Amygdala (tissue), 56 donors: Measurements from ENCODE around the gene TET3.

ENCODE experiments used
- DNase-seq, 56 donors: peaks; one replicate each; lab custom pipeline; 2025; lab: John Stamatoyannopoulos, UW

TET3 gene

GRCh38 chr2:73963385-73964120, 21.2 kb upstream of the TET3 start:
- DNase-seq = no peak

DNA sequence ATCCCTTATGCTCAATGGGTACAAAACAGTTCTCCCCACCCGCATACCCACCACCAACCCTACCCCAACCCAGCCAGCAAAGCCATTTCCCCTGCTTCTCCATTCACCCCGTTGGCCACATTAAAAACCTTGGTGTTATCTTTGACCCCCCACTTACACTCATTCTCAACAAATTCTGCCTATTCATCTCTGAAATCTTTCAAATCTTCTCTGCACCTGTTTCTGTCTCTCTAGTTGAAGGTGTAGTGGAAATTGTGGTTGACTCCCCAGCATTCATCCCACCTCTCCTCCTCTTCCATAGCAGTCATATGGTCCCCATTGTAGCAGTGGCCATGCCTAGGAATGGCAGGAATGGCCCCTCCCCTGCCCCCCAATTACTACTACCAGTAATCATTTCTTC, 20.5 kb upstream of the TET3 start:
- no peak for DNase-seq

- no peak for DNase-seq
Measured at GRCh38 chr2:73965053-73965452, 19.7 kb upstream of the TET3 start.

DNA sequence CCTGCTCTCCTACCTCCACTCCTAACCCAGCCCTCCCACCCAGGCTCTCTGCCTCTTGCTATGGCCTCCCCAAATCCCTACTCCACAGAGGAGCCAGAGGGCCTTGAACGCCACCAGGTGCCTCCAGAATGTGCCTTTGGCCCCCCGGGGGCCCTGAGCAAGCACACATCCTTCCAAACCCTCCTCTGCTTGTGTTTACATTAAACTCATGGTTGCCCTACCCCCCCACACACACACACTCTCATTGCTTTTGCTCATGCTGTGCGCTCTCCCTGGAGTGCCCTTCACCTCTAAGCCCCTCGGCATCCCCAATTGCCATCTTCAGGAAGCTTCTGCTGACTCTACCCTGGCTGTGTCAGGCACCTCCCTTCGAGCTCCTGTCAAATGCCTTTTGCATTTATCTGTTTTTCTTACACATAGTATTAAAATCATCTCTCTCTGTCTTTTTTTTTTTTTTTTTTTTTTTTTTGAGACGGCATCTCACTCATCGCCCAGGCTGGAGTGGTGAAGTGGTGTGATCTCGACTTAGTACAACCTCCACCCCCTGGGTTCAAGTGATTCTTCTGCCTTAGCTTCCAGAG, 16.3 kb upstream of the TET3 start:
- DNase-seq = no peak

GRCh38 chr2:73969356-73969755, 15.4 kb upstream of the TET3 start:
- DNase-seq = no peak

DNA sequence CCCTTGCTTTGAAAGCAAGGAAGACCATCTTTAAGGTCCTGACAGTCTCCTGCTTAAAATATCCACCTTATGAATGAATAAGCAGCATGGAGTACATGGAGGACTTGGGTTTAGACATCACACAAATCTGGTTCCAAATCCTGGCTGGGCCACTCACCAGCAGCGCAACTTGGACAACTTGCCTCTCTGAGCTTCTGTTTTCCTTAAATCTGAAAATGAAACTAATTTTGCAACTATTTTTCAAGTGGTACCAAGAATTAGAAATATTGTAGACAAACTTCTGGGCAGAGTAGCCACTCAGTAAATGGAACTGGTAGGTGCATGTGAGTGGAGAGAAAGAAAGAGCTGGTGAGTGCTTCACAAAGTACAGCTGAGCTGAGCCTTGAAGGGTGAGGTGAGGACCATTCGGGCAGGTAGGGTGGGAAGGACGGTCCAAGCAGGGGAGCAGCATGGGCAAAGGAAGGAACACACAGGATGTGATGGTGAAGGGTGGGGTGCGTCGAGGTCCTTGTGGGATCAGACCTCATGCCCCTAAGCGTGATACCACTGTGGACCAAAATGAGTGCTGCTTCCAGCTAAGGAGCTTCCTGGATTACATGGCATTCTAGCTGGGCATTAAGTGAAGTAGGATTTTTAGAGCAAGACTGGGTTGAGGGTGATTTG, 14.4 kb upstream of the TET3 start:
- no peak for DNase-seq

DNA sequence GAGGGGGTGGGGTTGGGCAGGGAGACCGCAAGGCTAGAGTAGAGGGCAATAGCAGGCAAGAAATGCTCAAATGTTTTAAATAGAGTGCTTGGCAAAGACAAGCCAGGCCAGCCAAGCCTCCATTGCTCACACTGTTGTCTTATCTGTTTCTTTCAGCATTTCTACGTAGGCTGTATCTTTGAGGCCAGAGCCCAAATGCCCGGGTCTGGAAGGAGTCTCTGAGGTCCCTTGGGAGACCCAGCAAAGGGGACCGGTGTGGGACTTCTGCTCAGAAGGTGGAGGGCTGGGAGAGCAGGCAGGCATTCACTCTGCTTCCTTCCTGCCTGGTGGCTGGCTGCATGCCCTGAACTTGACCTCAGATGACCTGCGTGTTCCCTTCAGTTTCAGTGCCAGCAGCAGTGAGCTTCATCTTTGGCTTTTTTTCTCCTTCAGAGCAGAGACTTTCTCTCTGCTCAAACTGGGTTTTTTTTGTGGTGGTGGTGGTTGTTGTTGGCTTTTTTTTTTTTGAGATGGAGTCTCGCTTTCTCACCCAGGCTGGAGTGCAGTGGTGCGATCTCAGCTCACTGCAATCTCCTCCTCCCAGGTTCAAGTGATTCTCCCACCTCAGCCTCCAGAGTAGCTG, 13.7 kb upstream of the TET3 start:
- peak in 19 of 56 donors; percentile 3 to 57 (median 23) for DNase-seq

GRCh38 chr2:73971722-73972121, 13.0 kb upstream of the TET3 start:
- DNase-seq = no peak

GRCh38 chr2:73972846-73973245, 11.9 kb upstream of the TET3 start:
- DNase-seq = no peak

DNA sequence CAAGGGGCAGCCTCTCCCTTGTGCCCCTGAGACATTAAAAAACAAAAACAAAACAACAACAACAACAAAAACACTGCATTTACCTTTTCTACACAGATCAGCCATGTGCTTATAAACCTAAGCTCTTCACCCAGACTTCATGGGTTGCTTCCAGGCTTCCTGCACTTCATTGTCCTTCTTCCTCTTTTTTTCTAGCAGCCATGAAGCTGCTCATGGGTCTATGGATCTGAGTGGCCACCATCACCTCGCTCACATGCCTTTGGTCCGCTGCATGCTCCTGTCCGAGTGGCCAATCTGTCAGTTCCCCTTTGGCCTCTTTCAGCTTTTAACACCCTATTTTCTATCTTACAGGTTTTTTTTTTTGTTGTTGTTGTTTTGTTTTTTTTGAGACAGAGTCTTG, 9.0 kb upstream of the TET3 start:
- DNase-seq = no peak

DNA sequence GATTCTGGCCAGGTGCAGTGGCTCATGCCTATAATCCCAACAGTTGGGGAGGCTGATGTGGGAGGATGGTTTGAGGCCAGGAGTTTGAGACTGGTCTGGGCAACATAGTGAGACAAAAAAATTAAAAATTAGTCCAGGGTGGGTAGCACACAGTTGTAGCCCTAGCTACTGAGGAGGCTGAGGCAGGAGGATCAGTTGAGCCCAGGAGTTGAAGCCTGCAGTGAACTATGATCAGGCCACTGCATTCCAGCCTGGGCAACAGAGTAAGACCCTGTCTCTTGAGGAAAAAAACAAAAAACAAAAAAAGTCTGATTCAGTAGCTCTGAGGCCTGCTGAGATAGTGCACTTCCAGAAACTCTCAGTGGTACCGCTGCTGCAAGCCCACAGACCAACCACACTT, 7.9 kb upstream of the TET3 start:
- DNase-seq = no peak

- DNase-seq = no peak
Measured at GRCh38 chr2:73977466-73977865, 7.2 kb upstream of the TET3 start.

- DNase-seq = no peak
Measured at GRCh38 chr2:73979021-73979420, 5.7 kb upstream of the TET3 start.

DNA sequence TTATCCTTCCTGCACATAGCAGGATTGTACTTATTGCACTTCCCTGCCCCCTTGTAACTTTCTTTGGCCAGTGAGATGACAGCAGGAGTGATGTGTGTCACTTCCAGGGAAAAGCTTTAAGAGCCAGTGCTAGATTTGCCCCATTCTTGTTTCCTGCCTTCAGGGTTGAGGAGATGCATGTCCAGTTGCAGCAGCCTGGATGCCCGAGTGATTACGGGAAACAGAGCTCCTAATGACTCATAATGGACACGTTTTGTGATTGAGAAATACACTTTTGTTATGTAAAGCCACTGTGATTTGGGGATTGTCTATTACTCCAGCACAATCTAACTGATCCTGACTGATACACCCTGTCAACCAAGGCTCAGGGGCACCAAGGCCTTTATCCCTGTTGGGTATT, 5.0 kb upstream of the TET3 start:
- no peak for DNase-seq

DNA sequence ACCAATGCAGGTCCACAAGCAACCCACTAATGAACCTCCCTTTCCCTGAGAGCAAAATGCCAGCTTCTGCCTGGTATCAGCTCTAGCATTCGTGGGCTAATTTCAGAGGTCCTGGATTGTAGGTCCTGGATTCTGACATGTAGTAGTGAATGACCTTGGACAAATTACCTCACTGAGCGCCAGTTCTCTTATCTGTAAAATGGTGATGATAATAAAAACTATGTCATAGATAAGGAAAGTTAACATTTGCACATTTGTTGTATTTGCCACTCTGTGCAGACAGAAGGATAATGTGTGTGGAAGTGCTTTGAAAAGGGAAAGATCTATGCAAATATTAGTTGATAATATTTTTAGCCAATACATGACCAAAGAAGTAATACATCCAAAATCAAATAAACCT, 4.1 kb upstream of the TET3 start:
- no peak for DNase-seq

- DNase-seq = peak in 1 of 56 donors; percentile 8
Measured at GRCh38 chr2:73981081-73982001, 3.4 kb upstream of the TET3 start.

DNA sequence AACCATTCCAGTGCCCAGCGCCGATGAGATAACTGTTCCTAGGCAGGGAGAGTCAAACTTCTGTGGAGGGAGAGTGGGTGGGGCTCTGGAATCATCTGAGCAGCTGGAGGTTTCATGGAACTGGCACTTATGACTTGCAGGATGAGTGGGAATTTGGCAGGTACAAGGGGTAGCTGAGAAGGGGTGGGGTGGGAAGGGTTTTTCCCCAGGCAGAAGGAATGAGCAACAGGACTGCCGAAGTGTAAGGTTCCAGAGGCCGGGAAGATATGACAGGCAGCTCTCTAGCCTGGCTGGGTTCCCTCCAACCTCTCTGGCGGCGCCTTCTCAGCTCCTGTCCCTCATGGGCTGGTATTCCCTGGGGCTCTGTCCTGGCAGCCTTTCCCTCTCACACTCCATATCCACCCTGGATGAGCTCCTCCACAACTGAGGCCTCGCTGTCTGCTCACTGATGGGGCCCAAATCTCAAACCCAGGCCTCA, 2.5 kb upstream of the TET3 start:
- no peak for DNase-seq

DNA sequence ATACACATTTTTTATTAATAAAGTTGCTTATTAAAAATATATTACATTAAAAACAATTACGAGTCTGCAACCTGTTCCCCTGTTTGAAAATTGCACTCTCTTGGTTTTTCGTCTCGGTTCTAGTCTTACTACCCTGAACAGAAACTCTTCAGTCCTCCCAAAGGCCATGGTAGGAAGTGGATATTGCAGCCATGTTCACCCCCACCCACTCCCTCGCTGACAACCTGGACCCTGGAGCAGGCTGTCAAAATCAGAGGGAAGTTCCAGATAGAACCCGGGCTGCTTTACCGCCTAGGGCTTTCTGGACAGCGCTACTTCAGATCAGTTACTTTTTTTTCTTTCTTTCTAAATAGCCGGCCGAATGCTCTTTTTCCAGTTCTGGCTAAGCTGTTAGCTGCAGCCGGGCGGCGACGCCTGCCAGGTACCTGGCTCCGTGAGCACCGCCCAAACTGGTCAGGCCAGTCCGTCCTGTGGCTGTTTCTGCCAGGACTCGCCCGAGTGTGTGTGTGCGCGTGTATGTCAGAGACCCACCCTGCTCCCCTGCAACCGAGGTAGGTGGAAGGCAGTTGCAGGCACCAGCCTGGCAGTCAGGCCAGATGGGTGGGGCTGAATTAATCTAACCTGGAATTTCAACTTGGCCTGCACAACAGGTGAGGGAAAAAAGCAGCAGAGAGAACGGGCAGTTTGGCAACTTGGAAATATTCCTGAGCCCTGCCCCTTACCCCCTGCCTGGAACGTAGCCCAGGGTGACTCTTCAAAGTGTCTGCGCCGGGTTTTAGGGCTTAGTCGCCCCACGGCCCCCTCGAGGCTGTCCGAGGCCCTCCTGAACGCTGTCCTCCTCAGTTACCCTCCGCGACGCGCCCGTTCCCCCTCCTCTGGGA, 1.1 kb upstream of the TET3 start:
- DNase-seq = peak in 1 of 56 donors; percentile 8

DNA sequence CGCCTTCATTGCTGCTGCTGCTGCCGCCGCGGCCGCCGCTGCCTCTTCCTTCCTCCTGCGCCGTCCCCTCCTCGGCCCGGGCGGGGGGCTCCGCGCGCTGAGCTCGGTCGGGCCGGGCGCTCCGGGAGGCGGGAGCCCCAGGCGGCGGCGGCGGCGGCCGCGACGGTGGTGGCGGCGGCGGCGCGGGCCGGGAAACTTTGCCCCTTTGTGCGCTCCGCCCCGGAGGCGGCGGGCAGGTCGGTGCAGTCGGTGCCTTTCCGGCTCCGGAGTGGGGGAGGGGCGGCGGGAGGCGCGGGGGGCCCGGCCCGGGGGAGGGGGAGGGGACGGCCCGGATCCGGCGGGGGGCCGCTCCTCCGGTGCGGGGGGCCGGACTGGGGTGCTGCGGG, 205 bp downstream of the TET3 start:
- peak in 8 of 56 donors; percentile 30 to 63 (median 43) for DNase-seq
